Endothelial cell of umbilical vein (primary cell): ENCODE measurements around the gene CENPQ. TPM values are rescaled to one million over a fixed set of nuclear protein-coding genes. Genes with fewer than 3 reads are reported as not detected.

Experiments
- BruUV-seq: library from RNA; stranded (reverse); fragments of 400-500 nt; replicated peaks from 2 replicates; lab custom pipeline; 2021; lab: Mats Ljungman, UMichigan
- CTCF ChIA-PET: fragments of 300-600, 350-600 bp; sonication (Branson Sonifier 250); formaldehyde crosslinking; loops from one replicate; lab custom pipeline; 2021; ENCODE audit warnings: antibody characterized with exemption, inconsistent platforms; lab: Charles Lee
- POLR2A ChIA-PET: fragments of 300-600, 350-600 bp; sonication (Branson Sonifier 250); formaldehyde crosslinking; loops from one replicate; lab custom pipeline; 2021; ENCODE audit warnings: antibody characterized with exemption, inconsistent platforms; lab: Charles Lee
- DNase-seq: peaks from one replicate; pipeline ENCODE4 v3.0.0-alpha.2; 2011; ENCODE audit warnings: low read depth, low spot score
- FAIRE-seq: peaks from 2 replicates; lab custom pipeline; 2011; peaks lifted over from hg19 to GRCh38; lab: Jason Lieb, UNC
- H2AFZ ChIP-seq: 2 replicates; pipeline ENCODE4 v1.6.0; 2012; ENCODE audit warnings: low read depth, low read length, control low read depth, inconsistent platforms
- H3K27ac ChIP-seq: 2 replicates; pipeline ENCODE4 v1.5.1; 2011; ENCODE audit warnings: low read depth, mild to moderate bottlenecking, control low read depth, low read length, moderate library complexity; ENCODE audit not compliant: insufficient read depth
- H3K27me3 ChIP-seq, 2 experiments: 2 replicates each; pipeline versions ENCODE4 v1.6.0 to v1.6.1; 2011; ENCODE audit warnings: low read length in 2 of 2, mixed read lengths in 1 of 2; ENCODE audit not compliant: control insufficient read depth in 2 of 2, insufficient read depth in 2 of 2
- H3K36me3 ChIP-seq, 2 experiments: 2 replicates in 1 of 2; 3 replicates in 1 of 2; pipeline ENCODE4 v1.5.1; 2011; ENCODE audit warnings: low read length in 2 of 2, mild to moderate bottlenecking in 1 of 2, moderate library complexity in 1 of 2; ENCODE audit not compliant: control insufficient read depth in 2 of 2, insufficient read depth in 2 of 2; ENCODE audit errors: extremely low read depth in 1 of 2
- H3K4me1 ChIP-seq: 3 replicates; pipeline ENCODE4 v1.5.1; 2011; ENCODE audit warnings: mild to moderate bottlenecking, low read length; ENCODE audit not compliant: control insufficient read depth, insufficient read depth; ENCODE audit errors: extremely low read depth
- H3K4me2 ChIP-seq: 2 replicates; pipeline ENCODE4 v1.6.1; 2011; ENCODE audit warnings: low read length, control low read depth, mixed read lengths; ENCODE audit not compliant: insufficient read depth
- H3K4me3 ChIP-seq, 3 experiments: fragments of 200-600 bp in 1 of 3; sonication (generic), shearing (Covaris generic) in 1 of 3; replicated peaks in 1 of 3; 2 replicates each; pipeline ENCODE4 v1.5.1; 2011 to 2016; ENCODE audit warnings: control low read depth in 3 of 3, low read length in 3 of 3, mild to moderate bottlenecking in 2 of 3, inconsistent platforms in 1 of 3, low read depth in 1 of 3, moderate library complexity in 1 of 3; ENCODE audit not compliant: insufficient read depth in 1 of 3
- H3K79me2 ChIP-seq: 2 replicates; pipeline ENCODE4 v1.6.0; 2012; ENCODE audit warnings: low read length, inconsistent platforms; ENCODE audit not compliant: control insufficient read depth, insufficient read depth
- H3K9ac ChIP-seq: replicated peaks from 2 replicates; pipeline ENCODE3; 2011; ENCODE audit warnings: low read length, control low read depth; ENCODE audit not compliant: insufficient read depth; ENCODE audit errors: extremely low read depth
- H3K9me1 ChIP-seq: replicated peaks from 3 replicates; pipeline ENCODE4 v1.6.0; 2011; ENCODE audit warnings: mild to moderate bottlenecking, low read length; ENCODE audit not compliant: control insufficient read depth, insufficient read depth; ENCODE audit errors: extremely low read depth
- H3K9me3 ChIP-seq: replicated peaks from 2 replicates; pipeline ENCODE4 v1.5.1; 2012; ENCODE audit warnings: low read length, inconsistent platforms; ENCODE audit not compliant: control insufficient read depth, insufficient read depth
- H4K20me1 ChIP-seq: replicated peaks from 2 replicates; pipeline ENCODE3; 2011; ENCODE audit warnings: mild to moderate bottlenecking, low read length; ENCODE audit not compliant: control insufficient read depth, insufficient read depth; ENCODE audit errors: extremely low read depth
- EZH2 ChIP-seq: IDR thresholded peaks from 2 replicates; pipeline ENCODE4 v1.6.1; 2012; ENCODE audit warnings: borderline replicate concordance, low read depth, mild to moderate bottlenecking, moderate library complexity, low read length, inconsistent platforms; ENCODE audit not compliant: severe bottlenecking
- FOS ChIP-seq: IDR thresholded peaks from 2 replicates; pipeline ENCODE4 v1.6.1; 2011; ENCODE audit warnings: mild to moderate bottlenecking, low read length, moderate library complexity, borderline replicate concordance; ENCODE audit not compliant: insufficient read depth
- GATA2 ChIP-seq: IDR thresholded peaks from 2 replicates; pipeline ENCODE4 v1.7.0; 2011; ENCODE audit warnings: low read depth, mild to moderate bottlenecking, moderate library complexity, mixed read lengths, low read length; ENCODE audit not compliant: insufficient read length, insufficient read depth
- JUN ChIP-seq: IDR thresholded peaks from 2 replicates; pipeline ENCODE4 v1.6.1; 2011; ENCODE audit warnings: borderline replicate concordance, low read depth; ENCODE audit not compliant: insufficient read length, insufficient read depth
- MAX ChIP-seq: IDR thresholded peaks from 2 replicates; pipeline ENCODE4 v1.6.1; 2011; ENCODE audit not compliant: insufficient read depth, insufficient read length
- MYC ChIP-seq: IDR thresholded peaks from one replicate; pipeline ENCODE4 v1.6.1; 2011; ENCODE audit warnings: mild to moderate bottlenecking, low read depth, low read length
- POLR2A ChIP-seq: IDR thresholded peaks from 2 replicates; pipeline ENCODE4 v1.6.1; 2012; ENCODE audit warnings: low read depth, mild to moderate bottlenecking, control low read depth, low read length
- POLR2AphosphoS5 ChIP-seq: IDR thresholded peaks from 2 replicates; pipeline ENCODE4 v1.6.1; 2012; ENCODE audit warnings: low read depth, mild to moderate bottlenecking, control low read depth, low read length, moderate library complexity; ENCODE audit not compliant: insufficient read depth
- dilution Hi-C: fragments of 300-500 bp; cut with MboI; formaldehyde crosslinking; loops from one replicate; pipeline ENCODE4 v1.15.0; 2019; ENCODE audit warnings: low sequenced_read_pairs; ENCODE audit not compliant: extremely low pct_ligation_motif_present
- intact Hi-C: fragments of 100-400 bp; cut with micrococcal nuclease; formaldehyde crosslinking; loops from one replicate; pipeline ENCODE4 v1.10.0; 2022
- polyA plus RNA-seq, 4 experiments: library from polyadenylated mRNA; depleted of rRNA in 3 of 4; stranded (reverse) in 3 of 4; unstranded in 1 of 4; fragments of >200 nt; gene quantifications; 2 replicates each; pipeline versions ENCODE4 v1.2.1 to v1.2.3, GENCODE V29; 2011 to 2012; ENCODE audit warnings: missing spikeins in 1 of 4
- total RNA-seq: library from RNA; stranded (reverse); gene quantifications from 2 replicates; pipeline ENCODE4 v1.2.3, GENCODE V29; 2021
- TF ChIP-seq, protein P1 (sequence below), 2 donors: IDR thresholded peaks; 1 replicate in 1 of 2; 2 replicates in 1 of 2; pipeline ENCODE4 v1.5.1; 2011; ENCODE audit warnings: low read length in 2 of 2, mild to moderate bottlenecking in 2 of 2, moderate library complexity in 2 of 2, control low read depth in 1 of 2, inconsistent platforms in 1 of 2, low read depth in 1 of 2; ENCODE audit not compliant: insufficient read depth in 1 of 2; ENCODE audit errors: extremely low read depth in 1 of 2

CENPQ gene
- total and polyA plus RNA-seq, 2 donors (not counting 3 experiments of a cell fraction or from before 2014, with no cell fraction given): 3.3 to 8.0 TPM

DNA sequence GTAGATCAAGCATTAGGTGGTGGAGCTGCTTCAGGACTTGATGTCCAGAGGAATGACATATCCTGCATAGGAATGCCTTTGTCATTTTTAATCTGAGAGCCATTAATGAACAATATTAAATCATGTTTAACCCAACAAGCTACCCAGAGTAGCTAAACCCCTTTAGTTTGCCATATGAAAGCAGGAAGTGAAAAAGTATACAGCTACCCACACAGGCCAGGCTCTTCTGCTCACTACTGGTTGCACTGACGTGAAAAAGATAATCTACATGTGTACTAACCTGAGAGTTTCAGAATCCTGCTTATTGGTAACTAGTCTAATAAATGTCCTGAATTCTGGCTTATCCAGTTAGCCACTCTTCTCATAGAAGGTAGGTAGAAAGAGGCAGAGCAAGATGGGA is 56.5 kb downstream of the CENPQ start:
- intact Hi-C loops: no loop called here
- no peaks in the 10 kb centered on the region for H3K9me1 ChIP-seq

More for the DNA sequence above, 56.5 kb downstream of the CENPQ start:
- no peaks in the 10 kb centered on the region for H3K36me3 ChIP-seq
- no TSS peak for BruUV-seq
- H3K27ac ChIP-seq: no peak overlapping the region
- FAIRE-seq: no peak
- H2AFZ ChIP-seq: no peak overlapping the region
- dilution Hi-C loops: no loop called here
- H3K79me2 ChIP-seq: no peaks in the 10 kb centered on the region
- no peaks in the 10 kb centered on the region for H3K9me3 ChIP-seq
- H4K20me1 ChIP-seq: no peaks in the 10 kb centered on the region
- no peak overlapping the region for H3K4me3 ChIP-seq
- TF ChIP-seq POLR2A (no peak), MYC (no peak), MAX (no peak), EZH2 (no peak), JUN (no peak), POLR2AphosphoS5 (no peak), GATA2 (no peak), FOS (no peak)
- TF ChIP-seq, protein P1, sequence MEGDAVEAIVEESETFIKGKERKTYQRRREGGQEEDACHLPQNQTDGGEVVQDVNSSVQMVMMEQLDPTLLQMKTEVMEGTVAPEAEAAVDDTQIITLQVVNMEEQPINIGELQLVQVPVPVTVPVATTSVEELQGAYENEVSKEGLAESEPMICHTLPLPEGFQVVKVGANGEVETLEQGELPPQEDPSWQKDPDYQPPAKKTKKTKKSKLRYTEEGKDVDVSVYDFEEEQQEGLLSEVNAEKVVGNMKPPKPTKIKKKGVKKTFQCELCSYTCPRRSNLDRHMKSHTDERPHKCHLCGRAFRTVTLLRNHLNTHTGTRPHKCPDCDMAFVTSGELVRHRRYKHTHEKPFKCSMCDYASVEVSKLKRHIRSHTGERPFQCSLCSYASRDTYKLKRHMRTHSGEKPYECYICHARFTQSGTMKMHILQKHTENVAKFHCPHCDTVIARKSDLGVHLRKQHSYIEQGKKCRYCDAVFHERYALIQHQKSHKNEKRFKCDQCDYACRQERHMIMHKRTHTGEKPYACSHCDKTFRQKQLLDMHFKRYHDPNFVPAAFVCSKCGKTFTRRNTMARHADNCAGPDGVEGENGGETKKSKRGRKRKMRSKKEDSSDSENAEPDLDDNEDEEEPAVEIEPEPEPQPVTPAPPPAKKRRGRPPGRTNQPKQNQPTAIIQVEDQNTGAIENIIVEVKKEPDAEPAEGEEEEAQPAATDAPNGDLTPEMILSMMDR (IDR thresholded peaks at IDR 0.05; ENCODE audit: extremely low read depth in 1 of 2, insufficient read depth in 1 of 2, low read depth in 1 of 2, low read length in 2 of 2): no peak
- no peaks in the 10 kb centered on the region for H3K4me1 ChIP-seq
- H3K4me2 ChIP-seq: no peak overlapping the region
- POLR2A ChIA-PET: no interaction called here
- DNase-seq: no peak
- H3K27me3 ChIP-seq: peaks cover 2 to 8% of the 10 kb centered on the region in 2 experiments
- CTCF ChIA-PET: interaction anchor here (1.3 to 3.6 kb wide), 2 partner anchors 8 to 12 kb away, joined by 3 to 22 read pairs; no protein-coding TSS in a partner anchor
- H3K9ac ChIP-seq: no peak overlapping the region
